Smooth muscle cell (in vitro differentiated cells): Measurements from ENCODE around the gene SPART. TPM values are rescaled to one million over a fixed set of nuclear protein-coding genes. Genes with fewer than 3 reads are reported as not detected.
"Not testable (repeated sequence)": the region's sequence is repeated elsewhere in the genome, so short reads cannot be mapped to it uniquely, and the experiment has no call there.

ENCODE experiments used
- DNase-seq: peaks from one replicate; lab custom pipeline; 2025; ENCODE audit not compliant: unreplicated experiment; lab: John Stamatoyannopoulos, UW
- H2AFZ ChIP-seq: fragments of 200-600 bp; sonication (generic); 2 replicates; pipeline ENCODE4 v1.6.0; 2016; ENCODE audit warnings: antibody characterized with exemption, low read depth, mild to moderate bottlenecking
- H3F3A ChIP-seq: fragments of 200-600 bp; sonication (generic); 2 replicates; pipeline ENCODE4 v1.6.0; 2017; ENCODE audit warnings: antibody characterized with exemption, low read depth
- H3K27ac ChIP-seq: fragments of 200-600 bp; sonication (generic); 2 replicates; pipeline ENCODE4 v1.5.1; 2016; ENCODE audit warnings: low read depth, mild to moderate bottlenecking
- H3K27me3 ChIP-seq: fragments of 200-600 bp; sonication (generic); 2 replicates; pipeline ENCODE4 v1.6.1; 2016; ENCODE audit warnings: low read depth, mild to moderate bottlenecking
- H3K36me3 ChIP-seq: fragments of 200-600 bp; sonication (generic); 2 replicates; pipeline ENCODE4 v1.5.1; 2016; ENCODE audit warnings: low read depth
- H3K4me1 ChIP-seq: fragments of 200-600 bp; sonication (generic); 2 replicates; pipeline ENCODE4 v1.5.1; 2016; ENCODE audit warnings: low read depth
- H3K4me2 ChIP-seq: fragments of 200-600 bp; sonication (generic); 2 replicates; pipeline ENCODE4 v1.6.0; 2016; ENCODE audit warnings: mild to moderate bottlenecking
- H3K4me3 ChIP-seq: fragments of 200-600 bp; sonication (generic); 2 replicates; pipeline ENCODE4 v1.5.1; 2016; ENCODE audit warnings: mild to moderate bottlenecking
- H3K79me2 ChIP-seq: fragments of 200-600 bp; sonication (generic); 2 replicates; pipeline ENCODE4 v1.6.0; 2016; ENCODE audit warnings: low read depth, mild to moderate bottlenecking
- H3K9ac ChIP-seq: fragments of 200-600 bp; sonication (generic); 2 replicates; pipeline ENCODE4 v1.6.0; 2016; ENCODE audit warnings: low read depth
- H3K9me3 ChIP-seq: fragments of 200-600 bp; sonication (generic); replicated peaks from 2 replicates; pipeline ENCODE4 v1.5.1; 2016; ENCODE audit warnings: low read depth
- H4K20me1 ChIP-seq: fragments of 200-600 bp; sonication (generic); 2 replicates; pipeline ENCODE4 v1.6.0; 2016; ENCODE audit warnings: low read depth
- CTCF ChIP-seq: fragments of 200-600 bp; sonication (generic); IDR thresholded peaks from 2 replicates; pipeline ENCODE4 v1.5.1; 2017; ENCODE audit warnings: borderline replicate concordance, mild to moderate bottlenecking, antibody characterized with exemption; ENCODE audit not compliant: insufficient read depth, poor library complexity, severe bottlenecking
- WGBS: methylation state at CpG from one replicate; pipeline ENCODE4 v1.1.7; 2016; ENCODE audit warnings: low lambda C conversion rate; 5-methylcytosine and 5-hydroxymethylcytosine counted together
- polyA plus RNA-seq: library from polyadenylated mRNA; unstranded; fragments of >200 nt; fragmentation: Nextera tagmentation; extraction: Ambion mirVana; gene quantifications from 2 replicates; pipeline ENCODE4 v1.2.1, GENCODE V29; 2016
- total RNA-seq: library from RNA; depleted of rRNA; stranded (reverse); fragments of >200 nt; gene quantifications from 2 replicates; pipeline ENCODE4 v1.2.3, GENCODE V29; 2014

SPART gene
- total and polyA plus RNA-seq, 2 experiments from 2014 or later, result 44.0 to 45.1 TPM

GRCh38 chr13:36310417-36311108 is 35.6 kb downstream of the SPART start:
- peaks cover 11% of the 10 kb centered on the region for H3K36me3 ChIP-seq
- no peak overlapping the region for H3K9ac ChIP-seq
- no peak for TF ChIP-seq CTCF
- H4K20me1 ChIP-seq, result peaks cover 13% of the 10 kb centered on the region
- H3F3A ChIP-seq, result no peaks in the 10 kb centered on the region
- H3K4me1 ChIP-seq, result no peaks in the 10 kb centered on the region
- 72% methylated on average over 7 of the region's 7 CpGs for WGBS
- peak overlapping the region; percentile 31 for H3K27ac ChIP-seq
- DNase-seq, result no peak
- H3K4me2 ChIP-seq, result no peak overlapping the region
- H3K4me3 ChIP-seq, result no peak overlapping the region
- H3K9me3 ChIP-seq, result no peaks in the 10 kb centered on the region
- H3K79me2 ChIP-seq, result peaks cover 7% of the 10 kb centered on the region
- no peak overlapping the region for H2AFZ ChIP-seq
- H3K27me3 ChIP-seq, result no peaks in the 10 kb centered on the region

GRCh38 chr13:36302289-36302688 is 43.9 kb downstream of the SPART start:
- Histone ChIP-seq H3K79me2 (no peaks in the 10 kb centered on the region), H3K27me3 (no peaks in the 10 kb centered on the region), H3K4me2 (no peak overlapping the region), H4K20me1 (no peaks in the 10 kb centered on the region), H3K4me1 (peaks cover 7% of the 10 kb centered on the region), H3K27ac (no peak overlapping the region), H3K4me3 (no peak overlapping the region), H3F3A (peaks cover 6% of the 10 kb centered on the region), H2AFZ (no peak overlapping the region), H3K36me3 (peaks cover 7% of the 10 kb centered on the region), H3K9me3 (no peaks in the 10 kb centered on the region), H3K9ac (no peak overlapping the region)
- 88% methylated on average over 3 of the region's 3 CpGs for WGBS
- no peak for DNase-seq
- TF ChIP-seq CTCF, result no peak

DNA sequence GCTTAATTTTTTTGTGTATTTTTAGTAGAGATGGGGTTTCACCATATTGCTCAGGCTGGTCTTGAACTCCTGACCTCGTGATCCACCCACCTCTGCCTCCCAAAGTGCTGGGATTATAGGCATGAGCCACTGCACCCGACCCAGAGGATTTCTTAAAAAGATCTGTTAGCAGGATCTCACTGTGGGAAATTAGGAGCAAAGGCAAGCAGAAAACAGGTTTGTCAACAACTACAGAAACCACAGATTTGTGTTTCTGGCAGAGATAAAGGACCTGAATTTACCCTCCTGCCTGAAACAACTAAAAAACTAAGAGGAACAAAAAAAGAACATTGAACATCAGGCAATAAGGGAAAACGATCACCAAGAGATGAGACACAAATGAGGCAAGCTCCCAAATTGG is 46.7 kb downstream of the SPART start:
- H3K27ac ChIP-seq, result peak overlapping the region; percentile 15
- not testable (repeated sequence) for H3K27me3 ChIP-seq, H3K79me2 ChIP-seq, H3K9me3 ChIP-seq, H3K4me2 ChIP-seq, H3K4me1 ChIP-seq, DNase-seq, H4K20me1 ChIP-seq, H3K4me3 ChIP-seq, H2AFZ ChIP-seq, H3K9ac ChIP-seq, H3F3A ChIP-seq, H3K36me3 ChIP-seq
- WGBS, result 43% methylated on average over 3 of the region's 3 CpGs

DNA sequence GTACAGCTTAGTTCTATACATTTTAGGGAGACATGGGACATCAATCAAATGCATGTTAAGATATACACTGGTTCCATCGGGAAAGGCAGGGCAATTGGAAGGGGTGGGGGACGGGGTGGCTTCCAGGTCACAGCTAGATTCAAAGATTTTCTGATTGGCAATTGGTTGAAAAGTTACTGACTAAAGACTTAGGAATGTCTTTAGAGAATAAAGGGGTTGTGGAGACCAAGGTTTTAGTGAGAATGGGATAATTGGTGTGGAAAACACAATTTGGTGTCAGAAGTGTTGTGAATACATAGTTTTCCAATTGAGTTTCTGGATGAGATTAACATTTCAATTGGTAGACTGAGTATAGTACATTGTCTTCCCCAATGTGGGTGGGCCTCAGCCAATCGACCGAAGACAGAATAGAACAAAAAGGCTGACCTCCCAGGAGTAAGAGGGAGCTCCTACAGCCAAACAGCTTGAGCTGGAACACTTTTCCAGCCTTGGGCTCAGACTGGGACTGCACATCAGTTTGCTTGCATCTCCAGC is 47.6 kb downstream of the SPART start:
- Histone ChIP-seq H3K27ac (no peak overlapping the region), H3K4me2 (peak overlapping the region; percentile 89), H3F3A (no peaks in the 10 kb centered on the region), H4K20me1 (no peaks in the 10 kb centered on the region), H3K9me3 (no peaks in the 10 kb centered on the region), H2AFZ (no peak overlapping the region), H3K4me3 (peak overlapping the region; percentile 65), H3K79me2 (no peaks in the 10 kb centered on the region), H3K4me1 (peaks cover 7% of the 10 kb centered on the region), H3K36me3 (no peaks in the 10 kb centered on the region), H3K9ac (no peak overlapping the region), H3K27me3 (no peaks in the 10 kb centered on the region)
- TF ChIP-seq CTCF, result no peak
- DNase-seq, result no peak
- WGBS, result 18% methylated on average over 4 of the region's 4 CpGs
